Skeletal muscle satellite cell (primary cell): ENCODE results near the gene PLK5.

Experiments
- H3K27me3 ChIP-seq: 2 replicates; pipeline ENCODE4 v1.7.0; 2013; ENCODE audit warnings: low read length; ENCODE audit not compliant: control insufficient read depth, insufficient read depth
- H3K36me3 ChIP-seq: 2 replicates; pipeline ENCODE4 v1.7.0; 2013; ENCODE audit warnings: mild to moderate bottlenecking, control low read depth, low read length; ENCODE audit not compliant: insufficient read depth
- H3K4me1 ChIP-seq: 2 replicates; pipeline ENCODE4 v1.7.0; 2013; ENCODE audit warnings: low read length; ENCODE audit not compliant: control insufficient read depth, insufficient read depth
- H3K4me2 ChIP-seq: 2 replicates; pipeline ENCODE4 v1.7.0; 2013; ENCODE audit warnings: mild to moderate bottlenecking, low read length
- H3K4me3 ChIP-seq: 2 replicates; pipeline ENCODE4 v1.7.0; 2013; ENCODE audit warnings: low read length
- H3K9ac ChIP-seq: 2 replicates; pipeline ENCODE4 v1.7.0; 2013; ENCODE audit warnings: mild to moderate bottlenecking, low read depth, low read length, moderate library complexity
- H3K9me3 ChIP-seq: replicated peaks from 2 replicates; pipeline ENCODE4 v1.7.0; 2013; ENCODE audit warnings: mild to moderate bottlenecking, control low read depth, low read length

PLK5 gene

DNA sequence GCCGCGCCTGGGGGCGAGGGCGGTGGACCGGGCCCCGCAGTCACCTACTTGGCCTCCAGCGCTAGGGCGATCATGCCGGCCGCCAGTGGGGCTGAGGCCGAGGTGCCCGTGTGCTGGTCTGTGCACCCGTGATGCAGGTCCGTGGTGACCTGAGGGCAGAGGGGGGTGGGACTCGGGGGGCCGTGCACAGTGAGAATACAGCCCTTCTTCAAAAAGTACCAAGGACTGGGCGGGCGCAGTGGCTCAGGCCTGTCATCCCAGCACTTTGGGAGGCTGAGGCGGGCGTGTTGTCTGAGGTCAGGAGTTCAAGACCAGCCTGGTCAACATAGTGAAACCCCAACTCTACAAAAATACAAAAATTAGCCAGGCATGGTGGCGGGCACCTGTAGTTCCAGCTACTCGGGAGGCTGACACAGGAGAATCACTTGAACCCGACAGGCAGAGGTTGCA is 39.9 kb upstream of the PLK5 start:
- no peak overlapping the region for H3K9ac ChIP-seq
- no peaks in the 10 kb centered on the region for H3K27me3 ChIP-seq
- H3K36me3 ChIP-seq = no peaks in the 10 kb centered on the region
- no peaks in the 10 kb centered on the region for H3K4me1 ChIP-seq
- no peak overlapping the region for H3K4me3 ChIP-seq
- H3K9me3 ChIP-seq = no peaks in the 10 kb centered on the region
- no peak overlapping the region for H3K4me2 ChIP-seq

DNA sequence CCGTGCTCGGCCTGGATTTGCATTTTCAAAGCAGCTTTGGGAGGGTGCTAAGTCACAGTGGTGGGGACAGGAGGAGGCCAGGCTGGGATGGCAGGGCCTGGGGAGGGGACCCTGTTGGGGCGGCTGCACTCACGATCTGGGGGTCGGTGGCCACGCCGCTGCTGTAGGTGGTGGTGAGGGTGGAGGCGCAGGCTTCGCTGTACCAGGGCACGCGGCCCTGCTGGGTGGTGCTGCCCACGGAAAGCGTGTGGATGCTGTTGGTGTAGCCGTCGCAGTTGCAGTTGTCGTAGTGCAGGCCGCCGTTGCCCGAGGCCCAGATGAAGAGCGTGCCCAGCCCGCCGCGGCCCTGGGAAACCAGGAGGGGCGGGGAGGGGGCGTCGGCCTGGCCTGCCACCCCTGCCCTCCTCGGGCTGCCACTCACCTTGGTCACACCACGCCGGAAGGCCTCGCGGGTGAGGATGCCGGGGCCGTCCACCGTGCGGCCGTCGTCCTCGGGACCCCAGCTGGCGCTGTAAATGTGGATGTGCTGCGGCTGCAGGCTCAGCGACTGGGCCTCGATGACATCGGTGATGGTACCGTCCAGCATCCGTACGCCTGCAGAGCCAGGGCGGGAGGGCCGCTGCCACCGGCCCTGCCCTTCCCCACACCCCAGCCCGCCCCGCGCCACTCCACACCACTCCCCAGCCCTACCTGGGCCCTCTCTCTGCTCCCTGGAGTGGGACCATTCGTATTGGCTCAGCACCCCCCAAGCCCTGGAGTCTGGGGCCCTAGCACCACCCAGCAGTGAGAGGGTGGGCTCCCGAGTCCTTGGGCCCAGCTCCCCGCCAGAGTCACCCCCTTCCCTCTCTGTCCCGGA is 36.9 kb upstream of the PLK5 start:
- Histone ChIP-seq H3K36me3 (no peaks in the 10 kb centered on the region), H3K4me3 (no peak overlapping the region), H3K4me1 (peaks cover 15% of the 10 kb centered on the region), H3K9ac (no peak overlapping the region), H3K4me2 (no peak overlapping the region), H3K27me3 (peaks cover 8% of the 10 kb centered on the region), H3K9me3 (no peaks in the 10 kb centered on the region)

DNA sequence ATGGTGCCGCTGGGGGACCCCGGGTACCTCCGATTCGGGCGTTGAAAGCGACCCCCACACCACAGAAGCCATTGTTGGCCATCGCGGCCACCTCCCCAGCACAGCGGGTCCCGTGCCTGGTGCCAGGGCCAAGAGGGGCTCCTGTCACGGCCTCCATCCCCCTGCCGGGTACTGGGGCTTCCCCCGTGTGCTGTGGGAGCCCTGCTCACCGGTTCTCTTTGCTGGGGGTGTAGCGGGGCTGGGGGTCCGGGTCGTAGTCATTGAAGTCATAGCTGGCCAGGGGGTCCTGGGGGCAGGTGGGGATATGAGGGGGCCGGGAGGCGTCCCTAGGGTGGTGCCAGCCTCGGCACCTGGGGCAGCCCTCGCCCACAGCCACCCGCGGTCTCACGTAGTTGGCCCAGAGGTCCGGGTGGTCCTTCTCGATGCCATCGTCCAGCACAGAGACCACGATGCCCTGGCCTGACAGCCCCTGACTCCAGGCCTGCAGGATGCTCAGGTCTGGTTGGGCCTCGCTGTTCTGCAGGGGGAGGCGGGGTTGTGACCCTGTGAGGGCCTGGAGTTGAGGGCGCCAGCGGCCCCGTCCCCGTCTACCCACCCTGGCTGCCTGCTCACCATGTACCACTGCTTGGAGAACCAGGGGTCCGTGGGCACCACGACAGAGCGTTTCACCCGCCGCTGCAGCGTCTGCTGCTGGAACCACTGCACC is 36.1 kb upstream of the PLK5 start:
- Histone ChIP-seq H3K36me3 (no peaks in the 10 kb centered on the region), H3K4me3 (no peak overlapping the region), H3K27me3 (peaks cover 8% of the 10 kb centered on the region), H3K9me3 (no peaks in the 10 kb centered on the region), H3K4me1 (peaks cover 15% of the 10 kb centered on the region), H3K9ac (no peak overlapping the region), H3K4me2 (no peak overlapping the region)

DNA sequence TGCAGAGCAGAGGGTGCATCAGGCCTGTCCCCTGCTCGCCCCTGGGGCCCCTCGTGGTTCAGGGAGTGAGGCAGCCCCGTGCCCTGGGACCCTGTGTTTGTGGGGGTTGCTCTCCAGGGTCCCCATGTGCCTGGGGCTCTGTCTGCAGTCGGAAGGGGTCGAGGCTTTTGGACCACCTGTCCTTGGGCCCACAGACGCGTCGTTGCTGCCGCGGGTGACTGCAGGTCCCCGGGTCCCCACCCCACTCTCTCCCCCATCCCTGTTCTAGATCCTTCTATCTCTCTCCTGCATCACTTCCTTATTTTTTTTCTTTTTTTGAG is 35.6 kb upstream of the PLK5 start:
- Histone ChIP-seq H3K4me2 (no peak overlapping the region), H3K9me3 (no peaks in the 10 kb centered on the region), H3K27me3 (peaks cover 8% of the 10 kb centered on the region), H3K4me1 (peaks cover 15% of the 10 kb centered on the region), H3K4me3 (no peak overlapping the region), H3K36me3 (no peaks in the 10 kb centered on the region), H3K9ac (no peak overlapping the region)

DNA sequence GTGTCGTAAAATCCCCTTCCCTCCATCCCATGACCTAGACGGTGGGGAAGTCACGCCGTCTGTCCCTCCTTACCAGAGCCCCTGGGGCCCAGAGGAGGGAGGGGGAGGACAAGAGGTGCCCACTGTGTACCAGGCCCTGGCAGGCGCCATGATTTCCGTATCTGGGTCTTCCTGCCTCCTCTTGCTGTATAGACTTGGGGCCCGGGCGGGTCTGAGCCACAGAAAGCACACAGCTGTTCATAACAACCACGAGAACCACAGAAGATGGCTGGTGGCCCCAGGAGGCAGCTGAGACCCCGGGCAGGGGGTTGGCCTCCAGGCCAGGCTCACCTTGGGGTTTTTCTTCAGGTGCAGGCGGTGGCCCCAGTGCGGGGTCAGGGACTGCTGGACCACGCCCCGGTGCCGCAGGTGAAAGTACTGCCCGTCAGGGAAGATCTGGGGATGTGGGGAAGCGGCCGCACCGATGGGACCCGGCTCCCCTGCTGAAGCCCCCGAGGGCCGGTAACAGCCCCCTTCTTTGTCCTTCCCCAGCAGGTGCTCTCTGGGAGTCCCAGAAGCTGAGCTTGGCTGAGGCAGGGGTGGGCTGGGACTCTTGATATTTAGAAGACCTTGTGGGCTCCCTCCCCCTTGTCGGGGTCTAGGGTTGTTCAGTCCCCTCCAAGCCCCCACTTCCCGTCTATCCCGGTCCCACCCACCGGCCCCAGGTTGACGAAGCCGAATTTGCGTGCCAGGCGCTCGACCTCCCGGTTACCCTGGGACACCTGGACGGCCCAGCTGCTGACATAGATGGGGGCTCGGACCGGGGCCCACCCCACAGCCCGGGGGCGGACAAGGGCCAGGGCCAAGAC is 34.2 kb upstream of the PLK5 start:
- H3K4me2 ChIP-seq = peak overlapping the region; percentile 100
- H3K27me3 ChIP-seq = peaks cover 15% of the 10 kb centered on the region
- no peaks in the 10 kb centered on the region for H3K36me3 ChIP-seq
- peak overlapping the region; percentile 94 for H3K4me3 ChIP-seq
- H3K4me1 ChIP-seq = peaks cover 15% of the 10 kb centered on the region
- no peaks in the 10 kb centered on the region for H3K9me3 ChIP-seq
- peak overlapping the region; percentile 65 for H3K9ac ChIP-seq

DNA sequence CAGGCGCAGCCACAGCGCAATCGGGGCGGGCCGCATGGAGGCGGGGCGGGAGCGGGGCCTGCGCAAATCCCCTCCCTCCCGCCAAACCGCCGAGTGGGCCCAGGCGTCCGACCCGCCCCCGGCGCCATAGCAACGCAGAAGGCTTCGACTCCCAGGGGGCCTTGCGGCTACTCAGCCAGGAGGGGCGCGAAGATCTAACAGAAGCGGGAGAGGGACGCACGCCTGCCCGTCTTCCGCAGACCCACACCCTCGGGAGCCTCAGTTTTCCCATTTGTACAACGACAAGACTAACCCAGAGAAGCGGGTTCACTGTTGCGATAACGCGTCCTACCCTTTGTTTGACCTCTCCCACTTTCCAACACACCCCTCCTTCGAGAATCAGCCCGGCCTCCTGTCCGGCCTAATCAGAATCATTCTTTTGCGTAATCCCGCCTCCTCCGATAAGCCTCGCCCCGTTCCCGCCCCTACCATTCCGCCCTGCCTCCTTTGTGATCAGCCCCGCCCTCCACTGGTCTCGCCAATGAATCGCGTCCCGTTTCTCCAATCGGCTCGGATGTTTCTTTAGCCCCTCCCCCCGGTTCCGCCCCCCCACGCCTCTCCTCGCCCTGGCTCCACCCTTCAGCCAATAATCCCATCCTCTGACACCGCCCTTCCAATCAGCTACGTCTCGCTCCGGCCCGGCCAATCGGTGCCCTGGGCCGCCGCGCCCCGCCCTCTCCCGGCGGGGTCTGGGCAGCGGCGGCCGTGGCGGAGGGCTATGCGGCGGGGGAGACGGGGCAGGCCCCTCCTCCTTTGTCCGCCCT is 33.4 kb upstream of the PLK5 start, which contains the start of gene PCSK4:
PCSK4 (minus strand) TSS at position 40 of the 803 bp plus-strand sequence; CDS start at position 36, 4 bp downstream.
- H3K9me3 ChIP-seq = no peaks in the 10 kb centered on the region
- H3K4me1 ChIP-seq = peaks cover 15% of the 10 kb centered on the region
- peaks cover 15% of the 10 kb centered on the region for H3K27me3 ChIP-seq
- H3K9ac ChIP-seq = peak within 1 kb of the TSS; percentile 65
- H3K36me3 ChIP-seq = no peaks in the 10 kb centered on the region
- H3K4me2 ChIP-seq = peak within 1 kb of the TSS; percentile 100
- peak within 1 kb of the TSS; percentile 94 for H3K4me3 ChIP-seq

DNA sequence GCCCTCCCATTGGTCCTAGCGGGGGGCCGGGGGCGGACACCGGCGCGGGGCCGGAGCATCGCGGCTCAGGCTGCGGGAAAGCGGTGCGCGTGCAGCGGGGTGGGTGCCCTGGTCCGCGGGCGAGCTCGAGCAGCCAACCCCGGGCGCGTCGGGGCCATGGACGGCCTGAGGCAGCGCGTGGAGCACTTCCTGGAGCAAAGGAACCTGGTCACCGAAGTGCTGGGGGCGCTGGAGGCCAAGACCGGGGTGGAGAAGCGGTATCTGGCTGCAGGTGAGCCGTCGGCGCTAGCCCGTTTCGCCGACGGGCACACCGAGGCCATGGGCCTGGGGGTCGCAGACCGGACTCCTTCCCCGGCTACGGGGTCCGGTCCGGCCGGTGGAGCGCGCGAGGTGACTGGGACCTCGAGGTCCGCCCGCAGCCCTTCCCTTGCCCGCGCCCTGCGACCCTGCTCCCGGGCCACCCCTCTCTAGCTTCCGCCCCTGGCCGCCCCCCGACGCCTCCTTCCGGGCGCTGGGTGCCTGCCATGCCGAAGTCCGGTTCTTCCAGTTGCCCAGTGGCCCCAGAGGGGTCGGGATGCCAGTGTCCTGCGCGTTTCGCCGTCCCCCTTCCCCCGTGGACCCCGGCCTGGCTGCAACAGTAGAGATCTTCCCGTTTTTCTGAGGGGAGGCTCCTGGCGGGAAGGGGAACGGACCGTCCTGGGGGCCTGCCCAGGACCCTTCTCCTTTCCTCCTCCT is 32.6 kb upstream of the PLK5 start, which contains the start of gene REEP6:
REEP6 (plus strand) TSS at position 68 of the 735 bp plus-strand sequence; CDS start at position 157, 89 bp downstream.
- Histone ChIP-seq H3K9me3 (no peaks in the 10 kb centered on the region), H3K4me2 (peak within 1 kb of the TSS; percentile 100), H3K4me1 (peaks cover 15% of the 10 kb centered on the region), H3K27me3 (peaks cover 15% of the 10 kb centered on the region), H3K4me3 (peak within 1 kb of the TSS; percentile 94), H3K9ac (peak within 1 kb of the TSS; percentile 65), H3K36me3 (no peaks in the 10 kb centered on the region)

DNA sequence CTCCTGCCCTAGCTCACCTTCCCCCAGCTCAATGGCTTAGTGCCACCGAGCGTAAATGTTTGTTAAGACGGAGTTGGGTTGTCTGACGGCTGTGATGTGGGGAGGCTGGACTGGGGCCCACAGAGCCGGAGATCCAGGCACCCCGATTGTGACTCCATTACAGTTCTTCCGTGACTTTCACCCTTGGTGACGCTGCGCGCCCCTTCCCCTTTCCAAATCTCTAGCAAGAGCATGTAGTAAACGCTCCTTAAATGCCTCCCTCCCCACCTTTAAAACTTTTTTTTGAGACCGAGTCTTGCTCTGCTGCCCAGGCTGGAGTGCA is 32.1 kb upstream of the PLK5 start:
- no peak overlapping the region for H3K9ac ChIP-seq
- H3K4me2 ChIP-seq = no peak overlapping the region
- no peaks in the 10 kb centered on the region for H3K9me3 ChIP-seq
- H3K4me3 ChIP-seq = no peak overlapping the region
- peaks cover 15% of the 10 kb centered on the region for H3K4me1 ChIP-seq
- H3K36me3 ChIP-seq = no peaks in the 10 kb centered on the region
- H3K27me3 ChIP-seq = peaks cover 20% of the 10 kb centered on the region

DNA sequence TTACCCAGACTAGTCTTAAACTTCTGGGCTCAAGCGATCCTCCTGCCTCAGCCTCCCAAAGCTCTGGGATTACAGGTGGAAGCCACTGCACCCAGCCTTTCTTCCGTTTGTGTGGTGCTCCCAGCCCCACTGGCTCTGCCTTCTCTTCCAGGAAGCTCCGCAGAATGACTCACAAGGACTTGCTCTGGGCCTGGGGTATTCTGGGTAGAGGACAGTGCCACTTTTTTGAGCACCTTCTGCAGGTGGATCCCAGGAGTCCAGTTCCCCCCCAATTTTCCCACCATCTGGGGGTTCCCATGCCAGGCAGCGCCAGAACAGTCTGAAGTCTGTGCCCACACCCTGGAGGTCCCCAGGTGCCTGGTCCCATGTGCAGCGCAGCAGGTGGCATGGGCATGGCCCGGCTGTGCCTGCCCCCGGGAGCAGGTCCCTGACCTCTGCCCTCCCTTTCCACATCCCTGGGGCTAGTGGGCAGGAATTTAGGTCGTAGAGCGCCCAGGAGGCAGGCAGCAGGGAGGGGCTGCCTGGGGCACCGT is 31.3 kb upstream of the PLK5 start:
- H3K4me2 ChIP-seq = no peak overlapping the region
- peaks cover 28% of the 10 kb centered on the region for H3K27me3 ChIP-seq
- no peak overlapping the region for H3K4me3 ChIP-seq

DNA sequence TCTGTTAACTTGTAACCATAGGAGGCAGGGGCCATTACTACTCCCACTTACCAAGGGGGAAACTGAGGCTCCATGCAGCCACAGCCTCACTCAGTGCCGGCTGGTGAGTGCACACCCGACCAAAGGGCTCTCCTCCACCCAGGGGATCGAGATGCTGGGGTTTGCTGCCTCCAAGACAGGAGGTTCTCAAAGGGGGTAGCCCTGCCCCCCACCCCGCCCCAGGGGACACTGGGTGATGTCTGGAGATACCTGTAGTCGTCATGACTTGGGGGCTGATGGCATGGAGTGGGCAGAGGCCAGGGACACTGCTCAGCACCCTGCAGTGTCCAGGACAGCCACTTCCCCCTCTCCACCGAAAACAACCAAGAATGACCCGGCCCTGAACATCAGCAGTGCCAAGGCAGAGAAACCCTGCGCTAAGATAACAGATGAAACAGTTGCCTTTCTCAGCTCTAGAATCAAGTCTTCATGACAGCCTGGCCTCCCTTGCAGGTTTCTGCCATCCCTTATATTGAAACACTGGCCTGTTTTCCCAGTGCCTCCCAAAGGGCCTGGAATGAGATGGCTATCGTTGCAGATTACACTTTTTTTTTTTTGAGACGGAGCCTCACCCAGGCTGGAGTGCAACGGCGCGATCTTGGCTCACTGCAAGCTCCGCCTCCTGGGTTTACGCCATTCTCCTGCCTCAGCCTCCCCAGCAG is 29.6 kb upstream of the PLK5 start:
- Histone ChIP-seq H3K27me3 (peaks cover 34% of the 10 kb centered on the region), H3K4me1 (peaks cover 15% of the 10 kb centered on the region), H3K9me3 (no peaks in the 10 kb centered on the region), H3K4me2 (no peak overlapping the region), H3K36me3 (no peaks in the 10 kb centered on the region), H3K4me3 (no peak overlapping the region), H3K9ac (no peak overlapping the region)

More for the DNA sequence above, 31.3 kb upstream of the PLK5 start:
- Histone ChIP-seq H3K36me3 (no peaks in the 10 kb centered on the region), H3K9ac (no peak overlapping the region), H3K9me3 (no peaks in the 10 kb centered on the region), H3K4me1 (peaks cover 15% of the 10 kb centered on the region)
